Trophoblast cell (in vitro differentiated cells and primary cell): ENCODE measurements around the gene RAD54L.
"Not testable (repeated sequence)": the region's sequence is repeated elsewhere in the genome, so short reads cannot be mapped to it uniquely, and the experiment has no call there.

Experiments used
- DNase-seq, 2 donors: peaks; one replicate each; pipeline ENCODE4 v3.0.0-alpha.2; 2016
- H2AFZ ChIP-seq: 2 replicates; pipeline ENCODE4 v1.6.1; 2013; ENCODE audit warnings: low read length, moderate library complexity, mild to moderate bottlenecking; ENCODE audit not compliant: insufficient read depth, poor library complexity
- H2AK5ac ChIP-seq: 2 replicates; pipeline ENCODE4 v1.6.1; 2013; ENCODE audit warnings: mild to moderate bottlenecking, low read length
- H2BK120ac ChIP-seq: 2 replicates; pipeline ENCODE4 v1.6.1; 2013; ENCODE audit warnings: low read length, mild to moderate bottlenecking, moderate library complexity; ENCODE audit not compliant: insufficient read depth, poor library complexity
- H2BK12ac ChIP-seq: 2 replicates; pipeline ENCODE4 v1.6.1; 2013; ENCODE audit warnings: mild to moderate bottlenecking, low read length, moderate library complexity
- H2BK5ac ChIP-seq: 2 replicates; pipeline ENCODE4 v1.6.1; 2013; ENCODE audit warnings: low read length, low read depth, moderate library complexity, mild to moderate bottlenecking; ENCODE audit not compliant: poor library complexity
- H3K14ac ChIP-seq: 2 replicates; pipeline ENCODE4 v1.6.1; 2013; ENCODE audit warnings: mild to moderate bottlenecking, low read length
- H3K18ac ChIP-seq: 2 replicates; pipeline ENCODE4 v1.6.1; 2013; ENCODE audit warnings: mild to moderate bottlenecking, low read length
- H3K23ac ChIP-seq: 2 replicates; pipeline ENCODE4 v1.6.1; 2013; ENCODE audit warnings: low read length
- H3K27ac ChIP-seq: 2 replicates; pipeline ENCODE4 v1.5.1; 2013; ENCODE audit warnings: low read depth, mild to moderate bottlenecking, inconsistent platforms, low read length, moderate library complexity
- H3K27me3 ChIP-seq: 2 replicates; pipeline ENCODE4 v1.6.1; 2013; ENCODE audit warnings: inconsistent platforms, mild to moderate bottlenecking, low read length, moderate library complexity; ENCODE audit not compliant: insufficient read depth
- H3K36me3 ChIP-seq, 2 experiments: 1 replicate in 1 of 2; 2 replicates in 1 of 2; pipeline ENCODE4 v1.6.1; 2013; ENCODE audit warnings: low read length in 2 of 2, mild to moderate bottlenecking in 2 of 2, moderate library complexity in 1 of 2; ENCODE audit not compliant: insufficient read depth in 2 of 2, control insufficient read depth in 1 of 2
- H3K4ac ChIP-seq: 2 replicates; pipeline ENCODE4 v1.6.1; 2013; ENCODE audit warnings: low read depth, mild to moderate bottlenecking, low read length, moderate library complexity
- H3K4me1 ChIP-seq, 2 experiments: 1 replicate in 1 of 2; 2 replicates in 1 of 2; pipeline ENCODE4 v1.6.1; 2013; ENCODE audit warnings: low read length in 2 of 2, mild to moderate bottlenecking in 2 of 2, moderate library complexity in 1 of 2; ENCODE audit not compliant: insufficient read depth in 2 of 2, control insufficient read depth in 1 of 2
- H3K4me2 ChIP-seq: 2 replicates; pipeline ENCODE4 v1.6.1; 2013; ENCODE audit warnings: inconsistent platforms, mild to moderate bottlenecking, low read length, moderate library complexity
- H3K4me3 ChIP-seq: 2 replicates; pipeline ENCODE4 v1.5.1; 2013; ENCODE audit warnings: mild to moderate bottlenecking, low read depth, low read length, inconsistent platforms
- H3K79me1 ChIP-seq: one replicate; pipeline ENCODE4 v1.6.1; 2013; ENCODE audit warnings: low read length
- H3K79me2 ChIP-seq: 2 replicates; pipeline ENCODE4 v1.6.1; 2013; ENCODE audit warnings: low read length, mild to moderate bottlenecking; ENCODE audit not compliant: control insufficient read depth, insufficient read depth, poor library complexity
- H3K9ac ChIP-seq: 2 replicates; pipeline ENCODE4 v1.6.1; 2013; ENCODE audit warnings: mild to moderate bottlenecking, low read length
- H3K9me3 ChIP-seq: 2 replicates; pipeline ENCODE4 v1.6.1; 2013; ENCODE audit warnings: low read depth, mild to moderate bottlenecking, control low read depth, inconsistent platforms, low read length; ENCODE audit not compliant: insufficient read depth
- H4K12ac ChIP-seq: 2 replicates; pipeline ENCODE4 v1.6.1; 2013; ENCODE audit warnings: low read depth, mild to moderate bottlenecking, low read length, moderate library complexity
- H4K8ac ChIP-seq: 2 replicates; pipeline ENCODE4 v1.6.1; 2013; ENCODE audit warnings: low read depth, mild to moderate bottlenecking, low read length, moderate library complexity
- H4K91ac ChIP-seq: one replicate; pipeline ENCODE4 v1.6.1; 2013; ENCODE audit warnings: low read depth, mild to moderate bottlenecking, low read length, moderate library complexity
- WGBS: extraction: QIAGEN DNeasy Blood & Tissue Kit; methylation state at CpG from one replicate; pipeline ENCODE4 v1.1.7; 2013; ENCODE audit warnings: missing lambda C conversion rate; ENCODE audit not compliant: insufficient read length, insufficient coverage; ENCODE audit errors: extremely low coverage; 5-methylcytosine and 5-hydroxymethylcytosine counted together

Gene RAD54L

DNA sequence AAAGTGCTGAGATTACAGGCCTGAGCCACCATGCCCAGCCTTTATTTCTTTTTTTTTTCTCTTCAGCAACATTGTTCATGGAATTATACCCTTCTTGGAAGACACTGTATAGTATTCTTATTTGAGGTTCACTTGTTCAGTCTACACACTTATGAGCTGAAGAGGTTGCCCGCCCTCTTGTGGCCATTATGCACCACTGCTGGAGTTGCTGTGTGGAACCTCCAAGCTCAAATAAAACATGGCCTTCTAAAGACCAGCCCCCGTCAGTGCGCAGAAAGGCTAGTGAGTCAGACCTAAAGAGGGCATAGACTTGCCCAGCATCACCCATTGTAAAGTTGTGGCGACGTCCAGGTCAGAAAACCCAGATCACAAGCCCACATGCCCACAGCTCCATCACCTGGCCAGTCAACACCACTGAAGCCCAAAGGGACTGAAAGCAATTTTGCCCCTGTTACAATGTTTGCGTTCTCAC is 24.1 kb upstream of the RAD54L start:
- no CpG with 5 or more reads among the region's 6 CpGs for WGBS
- H4K12ac ChIP-seq: no peak overlapping the region
- no peak overlapping the region for H2BK120ac ChIP-seq
- peak; percentile 73 to 92 for DNase-seq
- H3K27me3 ChIP-seq: no peaks in the 10 kb centered on the region
- no peaks in the 10 kb centered on the region for H3K36me3 ChIP-seq
- H2BK5ac ChIP-seq: no peak overlapping the region
- H2AFZ ChIP-seq: no peak overlapping the region
- no peak overlapping the region for H3K4ac ChIP-seq
- H3K4me1 ChIP-seq: no peaks in the 10 kb centered on the region
- H4K8ac ChIP-seq: no peak overlapping the region
- peak overlapping the region; percentile 25 for H2BK12ac ChIP-seq
- H3K14ac ChIP-seq: no peak overlapping the region
- H3K79me1 ChIP-seq: no peaks in the 10 kb centered on the region
- H3K9ac ChIP-seq: no peak overlapping the region
- H2AK5ac ChIP-seq: no peak overlapping the region
- H3K23ac ChIP-seq: no peak overlapping the region
- no peak overlapping the region for H3K18ac ChIP-seq
- H4K91ac ChIP-seq: no peak overlapping the region
- no peak overlapping the region for H3K27ac ChIP-seq
- no peaks in the 10 kb centered on the region for H3K9me3 ChIP-seq
- no peak overlapping the region for H3K4me3 ChIP-seq
- H3K79me2 ChIP-seq: no peaks in the 10 kb centered on the region
- no peak overlapping the region for H3K4me2 ChIP-seq

DNA sequence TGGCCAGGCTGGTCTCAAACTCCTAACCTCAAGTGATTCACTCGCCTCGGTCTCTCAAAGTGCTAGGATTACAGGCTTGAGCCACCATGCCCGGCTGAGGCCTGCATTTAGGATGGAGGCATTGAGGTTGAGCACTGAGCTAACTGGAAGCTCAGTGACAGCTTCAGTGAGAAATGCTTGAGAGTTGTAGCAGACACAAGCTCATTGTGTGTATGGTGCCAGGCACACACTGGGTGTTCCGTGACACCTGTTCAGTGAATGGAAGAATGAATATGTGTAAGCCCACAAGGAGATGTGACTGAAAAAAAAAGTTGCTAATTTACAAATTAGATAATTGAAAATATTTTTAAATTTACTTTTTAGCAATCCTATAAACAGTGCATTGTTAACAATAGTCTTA is 22.6 kb upstream of the RAD54L start:
- Histone ChIP-seq H2AK5ac (no peak overlapping the region), H2AFZ (no peak overlapping the region), H3K27me3 (no peaks in the 10 kb centered on the region), H2BK5ac (no peak overlapping the region), H4K8ac (no peak overlapping the region), H3K14ac (no peak overlapping the region), H3K27ac (no peak overlapping the region), H3K18ac (no peak overlapping the region), H3K36me3 (no peaks in the 10 kb centered on the region), H3K9me3 (no peaks in the 10 kb centered on the region), H2BK120ac (no peak overlapping the region), H3K79me1 (no peaks in the 10 kb centered on the region), H3K4me1 (no peaks in the 10 kb centered on the region), H4K91ac (no peak overlapping the region), H3K9ac (no peak overlapping the region), H3K4me2 (no peak overlapping the region), H3K79me2 (no peaks in the 10 kb centered on the region), H3K4ac (no peak overlapping the region), H4K12ac (no peak overlapping the region), H3K23ac (no peak overlapping the region), H2BK12ac (no peak overlapping the region), H3K4me3 (no peak overlapping the region)
- DNase-seq: no peak
- no CpG with 5 or more reads among the region's 4 CpGs for WGBS

GRCh38 chr1:46231231-46231630 is 16.3 kb upstream of the RAD54L start:
- not testable (repeated sequence) for H3K9ac ChIP-seq, H3K27ac ChIP-seq, DNase-seq, H3K4me1 ChIP-seq, H3K36me3 ChIP-seq, H3K18ac ChIP-seq, H2AFZ ChIP-seq, H3K4ac ChIP-seq, H3K9me3 ChIP-seq, H4K12ac ChIP-seq, H4K8ac ChIP-seq, H2BK5ac ChIP-seq, H2AK5ac ChIP-seq, H3K4me2 ChIP-seq, H3K27me3 ChIP-seq, H3K4me3 ChIP-seq, H3K14ac ChIP-seq, H3K23ac ChIP-seq, H2BK12ac ChIP-seq, H3K79me1 ChIP-seq, H3K79me2 ChIP-seq, H2BK120ac ChIP-seq, H4K91ac ChIP-seq
- no CpG with 5 or more reads among the region's 3 CpGs for WGBS

DNA sequence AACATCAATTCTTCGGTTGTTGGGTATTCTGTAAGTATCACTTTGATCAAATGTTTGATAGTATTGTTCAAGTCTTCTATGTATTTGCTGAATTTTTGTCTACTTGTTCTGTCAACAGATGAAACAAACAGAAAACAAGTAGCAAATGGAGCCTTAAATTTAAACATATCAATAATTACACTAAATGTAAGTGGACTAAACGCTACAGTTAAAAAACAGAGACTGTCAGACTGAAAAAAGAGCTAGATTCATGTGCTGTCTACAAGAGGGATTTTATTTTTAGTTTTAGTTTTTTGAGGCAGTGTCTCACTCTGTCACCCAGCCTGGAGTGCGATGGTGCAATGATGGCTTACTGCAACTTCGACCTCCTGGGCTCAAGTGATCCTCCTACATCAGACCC is 10.7 kb upstream of the RAD54L start:
- Histone ChIP-seq H3K4me3 (no peak overlapping the region), H2BK5ac (no peak overlapping the region), H2AK5ac (no peak overlapping the region), H2BK120ac (no peak overlapping the region), H4K8ac (no peak overlapping the region), H4K12ac (no peak overlapping the region), H3K36me3 (no peaks in the 10 kb centered on the region), H3K4me1 (no peaks in the 10 kb centered on the region), H3K9me3 (peaks cover 3% of the 10 kb centered on the region), H2AFZ (no peak overlapping the region), H3K4me2 (no peak overlapping the region), H3K79me1 (no peaks in the 10 kb centered on the region), H3K9ac (no peak overlapping the region), H3K23ac (no peak overlapping the region), H3K27ac (no peak overlapping the region), H3K4ac (no peak overlapping the region), H2BK12ac (no peak overlapping the region), H4K91ac (no peak overlapping the region), H3K79me2 (no peaks in the 10 kb centered on the region), H3K18ac (no peak overlapping the region), H3K27me3 (no peaks in the 10 kb centered on the region), H3K14ac (no peak overlapping the region)
- no peak for DNase-seq
- WGBS: no CpG with 5 or more reads among the region's 4 CpGs
